Naive thymus-derived CD4-positive, alpha-beta T cell (primary cell): ENCODE measurements around the gene SFMBT2. TPM values are rescaled to one million over a fixed set of nuclear protein-coding genes. Genes with fewer than 3 reads are reported as not detected.

ENCODE experiments used
- ATAC-seq: fragments of 150-1000 bp; cut with Tn5 transposase; 2 replicates; pipeline ENCODE4 v1.10.0; 2021; ENCODE audit warnings: mild to moderate bottlenecking, moderate library complexity
- CTCF ChIA-PET: fragments of 350-600 bp; sonication (Branson Sonifier 250); formaldehyde crosslinking; loops from one replicate; lab custom pipeline; 2021; ENCODE audit warnings: antibody characterized with exemption; lab: Charles Lee
- POLR2A ChIA-PET: fragments of 350-600 bp; sonication (Branson Sonifier 250); formaldehyde crosslinking; loops from one replicate; lab custom pipeline; 2021; ENCODE audit warnings: antibody characterized with exemption, inconsistent platforms; lab: Charles Lee
- DNase-seq, 9 donors: peaks; one replicate each; pipeline versions ENCODE4 v3.0.0 to v3.0.0-alpha.2; 2020 to 2022; ENCODE audit warnings: mixed read lengths in 1 of 9
- H3K27ac ChIP-seq: one replicate; pipeline ENCODE4 v1.7.0; 2013; ENCODE audit warnings: mild to moderate bottlenecking, low read depth, low read length, moderate library complexity
- H3K27me3 ChIP-seq, 2 donors: one replicate each; pipeline ENCODE4 v1.7.0; 2013; ENCODE audit warnings: low read length in 2 of 2, mild to moderate bottlenecking in 2 of 2, moderate library complexity in 2 of 2; ENCODE audit not compliant: control insufficient read depth in 2 of 2, insufficient read depth in 2 of 2
- H3K36me3 ChIP-seq, 3 experiments: 1 replicate in 2 of 3; 2 replicates in 1 of 3; pipeline ENCODE4 v1.7.0; 2013; ENCODE audit warnings: low read length in 3 of 3, mild to moderate bottlenecking in 3 of 3, moderate library complexity in 1 of 3; ENCODE audit not compliant: insufficient read depth in 3 of 3, control insufficient read depth in 2 of 3
- H3K4me1 ChIP-seq, 2 donors: one replicate each; pipeline ENCODE4 v1.7.0; 2013; ENCODE audit warnings: low read length in 2 of 2, mild to moderate bottlenecking in 2 of 2, moderate library complexity in 1 of 2; ENCODE audit not compliant: control insufficient read depth in 2 of 2, insufficient read depth in 2 of 2
- H3K4me3 ChIP-seq: 2 replicates; pipeline ENCODE4 v1.7.0; 2013; ENCODE audit warnings: mild to moderate bottlenecking, low read length
- H3K9me3 ChIP-seq, 3 experiments: 1 replicate in 2 of 3; 2 replicates in 1 of 3; pipeline ENCODE4 v1.7.0; 2013; ENCODE audit warnings: low read length in 3 of 3; ENCODE audit not compliant: control insufficient read depth in 2 of 3
- H3K27ac Mint-ChIP-seq, 9 donors: one replicate each; pipeline ENCODE4 v1.8.0; 2020 to 2022; ENCODE audit warnings: mixed read lengths in 9 of 9, mild to moderate bottlenecking in 8 of 9, moderate library complexity in 5 of 9, inconsistent platforms in 2 of 9
- H3K27me3 Mint-ChIP-seq, 5 donors: one replicate each; pipeline ENCODE4 v1.8.0; 2021 to 2022; ENCODE audit warnings: mixed read lengths in 5 of 5, mild to moderate bottlenecking in 1 of 5
- H3K36me3 Mint-ChIP-seq, 5 donors: one replicate each; pipeline ENCODE4 v1.8.0; 2020 to 2022; ENCODE audit warnings: mixed read lengths in 5 of 5, mild to moderate bottlenecking in 3 of 5, inconsistent platforms in 1 of 5
- H3K4me1 Mint-ChIP-seq, 7 donors: one replicate each; pipeline ENCODE4 v1.8.0; 2020 to 2022; ENCODE audit warnings: mixed read lengths in 7 of 7, mild to moderate bottlenecking in 3 of 7, inconsistent platforms in 1 of 7
- H3K4me3 Mint-ChIP-seq, 10 donors: one replicate each; pipeline ENCODE4 v1.8.0; 2020 to 2022; ENCODE audit warnings: mild to moderate bottlenecking in 10 of 10, mixed read lengths in 10 of 10, moderate library complexity in 6 of 10, inconsistent platforms in 2 of 10
- H3K9me3 Mint-ChIP-seq, 11 donors: one replicate each; pipeline ENCODE4 v1.8.0; 2020 to 2022; ENCODE audit warnings: mixed read lengths in 11 of 11, mild to moderate bottlenecking in 4 of 11, inconsistent platforms in 1 of 11, moderate library complexity in 1 of 11
- intact Hi-C, 2 donors: fragments of 100-400 bp; cut with micrococcal nuclease; formaldehyde crosslinking; loops; one replicate each; pipeline ENCODE4 v1.15.1; 2023
- polyA plus RNA-seq, 2 donors: library from polyadenylated mRNA; unstranded; fragments of 300-500 nt; fragmentation: Illumina TruSeq; gene quantifications; one replicate each; pipeline ENCODE4 v1.2.3, GENCODE V29; 2021
- total RNA-seq, 6 experiments: library from RNA in 5 of 6; stranded (reverse) in 5 of 6; gene quantifications; 1 replicate in 5 of 6; 2 replicates in 1 of 6; pipeline ENCODE4 v1.2.3 and lab custom pipeline; 2021 to 2026

Gene SFMBT2
- total and polyA plus RNA-seq, 7 experiments from 2014 or later = 7.4 to 50.9 (median 39.2) TPM

DNA sequence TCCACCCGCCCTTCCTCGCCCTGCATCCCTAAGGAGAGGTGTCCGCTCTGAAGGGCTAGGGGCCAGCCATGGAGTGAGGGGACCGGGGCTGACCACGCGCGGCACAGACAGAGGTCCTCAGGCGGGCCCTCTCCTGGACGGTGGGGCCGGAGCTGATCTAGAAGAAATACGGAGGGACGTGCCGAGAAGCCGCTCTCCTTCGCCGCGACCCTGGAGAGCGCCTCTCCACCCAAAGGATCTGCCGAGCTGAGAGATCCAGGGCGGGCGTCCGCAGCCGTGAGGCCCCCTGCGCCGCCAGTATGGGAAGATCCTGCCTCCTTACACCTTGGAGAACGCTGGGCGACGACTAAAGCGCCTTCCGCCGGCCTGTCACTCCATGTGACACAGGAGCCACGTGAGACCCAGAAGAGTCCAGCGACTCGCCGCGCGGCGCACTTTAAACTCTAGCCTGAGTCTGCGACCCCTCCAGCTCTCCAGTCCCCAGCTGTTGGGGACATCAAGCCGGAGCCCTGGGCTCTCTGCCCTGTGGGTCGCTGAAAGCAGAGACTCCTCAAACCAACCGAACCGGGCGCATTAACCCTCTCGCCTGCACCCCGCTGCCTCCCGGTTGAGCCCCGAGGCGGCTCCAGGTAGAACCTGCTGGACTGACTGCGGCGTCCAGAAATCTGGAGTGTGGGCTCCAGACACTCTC, 1.5 kb upstream of the SFMBT2 start:
- H3K27ac Mint-ChIP-seq = peak overlapping the region in 4 of 9 donors; percentile 5 to 28 (median 24)
- POLR2A ChIA-PET = interaction anchor here (1.2 to 4.7 kb wide), 7 partner anchors 23 to 218 kb away, joined by 3 to 21 read pairs (median 4); no protein-coding TSS in a partner anchor

DNA sequence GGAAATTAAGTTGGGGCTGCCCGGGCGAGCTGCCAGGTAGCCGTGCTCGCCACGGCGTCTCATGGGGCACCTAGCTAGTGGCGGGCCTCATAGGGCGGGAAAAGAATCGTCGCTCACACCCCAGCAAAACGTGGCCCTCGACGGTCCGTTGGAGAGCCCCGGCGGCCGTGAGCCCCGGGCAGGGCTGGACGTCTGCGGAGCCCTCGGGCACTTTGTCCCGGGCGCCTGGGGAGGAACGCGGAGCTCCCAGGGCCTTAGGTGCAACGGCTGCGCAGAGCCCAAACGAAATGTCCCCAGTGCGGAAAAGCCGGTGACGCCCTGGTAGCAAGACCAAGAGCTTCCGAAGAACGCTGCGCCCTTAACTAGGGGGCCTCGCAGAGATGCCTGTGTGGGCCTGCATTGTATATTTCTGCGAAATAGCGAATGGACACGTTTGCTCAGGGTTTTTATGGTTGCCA, 866 bp upstream of the SFMBT2 start:
- POLR2A ChIA-PET = interaction anchor here (0.6 to 4.7 kb wide), 13 partner anchors 22 to 1625 kb away, joined by 3 to 21 read pairs (median 4); partner anchors contain the start of genes ATP5F1C and KIN
- intact Hi-C loops = loop anchor here (1.0 to 10.0 kb wide), 10 partner anchors 73 to 999 kb away; partner anchors contain the start of genes ATP5F1C (in 1 of the 2), GATA3 (in 1 of the 2) and PRKCQ (in 1 of the 2)
- Mint-ChIP-seq H3K4me3 (peak overlapping the region; percentile 88 to 100 (median 99)), H3K27ac (peak overlapping the region in 8 of 9 donors; percentile 28 to 99 (median 94)), H3K27me3 (peaks cover 0 to 34% (median 0%) of the 10 kb centered on the region in 5 donors), H3K9me3 (peaks cover 0 to 4% (median 0%) of the 10 kb centered on the region in 11 donors), H3K36me3 (peaks cover 0 to 9% (median 0%) of the 10 kb centered on the region in 5 donors), H3K4me1 (peaks cover 11 to 45% (median 34%) of the 10 kb centered on the region in 7 donors)
- Histone ChIP-seq H3K4me3 (peak overlapping the region; percentile 92), H3K27ac (no peak overlapping the region), H3K27me3 (no peaks in the 10 kb centered on the region), H3K4me1 (peaks cover 15 to 26% of the 10 kb centered on the region in 2 donors), H3K36me3 (peaks cover 0 to 13% (median 0%) of the 10 kb centered on the region in 3 experiments), H3K9me3 (no peaks in the 10 kb centered on the region)
- ATAC-seq = no peak
- DNase-seq = peak in 8 of 9 donors; percentile 18 to 47 (median 34)
- CTCF ChIA-PET = interaction anchor here (0.5 to 5.6 kb wide), 8 partner anchors 12 to 1364 kb away, joined by 3 to 39 read pairs (median 5); no protein-coding TSS in a partner anchor

More for the DNA sequence above, 1.5 kb upstream of the SFMBT2 start:
- Mint-ChIP-seq H3K36me3 (peaks cover 0 to 9% (median 0%) of the 10 kb centered on the region in 5 donors), H3K9me3 (peaks cover 0 to 4% (median 0%) of the 10 kb centered on the region in 11 donors), H3K27me3 (peaks cover 0 to 34% (median 0%) of the 10 kb centered on the region in 5 donors), H3K4me3 (peak overlapping the region; percentile 65 to 100 (median 98)), H3K4me1 (peaks cover 11 to 43% (median 35%) of the 10 kb centered on the region in 7 donors)
- Histone ChIP-seq H3K27me3 (no peaks in the 10 kb centered on the region), H3K27ac (no peak overlapping the region), H3K4me3 (peak overlapping the region; percentile 92), H3K36me3 (peaks cover 0 to 13% (median 0%) of the 10 kb centered on the region in 3 experiments), H3K4me1 (peaks cover 14 to 22% of the 10 kb centered on the region in 2 donors), H3K9me3 (no peaks in the 10 kb centered on the region)
- intact Hi-C loops = loop anchor here (5.0 to 10.0 kb wide), 5 partner anchors 100 to 1000 kb away; partner anchors contain the start of genes GATA3 (in 1 of the 2) and PRKCQ (in 1 of the 2)
- DNase-seq (peak in 6 of 9 donors; percentile 9 to 49 (median 16)), ATAC-seq (no peak)
- CTCF ChIA-PET = interaction anchor here (0.6 to 5.6 kb wide), 7 partner anchors 12 to 493 kb away, joined by 3 to 39 read pairs (median 6); no protein-coding TSS in a partner anchor

DNA sequence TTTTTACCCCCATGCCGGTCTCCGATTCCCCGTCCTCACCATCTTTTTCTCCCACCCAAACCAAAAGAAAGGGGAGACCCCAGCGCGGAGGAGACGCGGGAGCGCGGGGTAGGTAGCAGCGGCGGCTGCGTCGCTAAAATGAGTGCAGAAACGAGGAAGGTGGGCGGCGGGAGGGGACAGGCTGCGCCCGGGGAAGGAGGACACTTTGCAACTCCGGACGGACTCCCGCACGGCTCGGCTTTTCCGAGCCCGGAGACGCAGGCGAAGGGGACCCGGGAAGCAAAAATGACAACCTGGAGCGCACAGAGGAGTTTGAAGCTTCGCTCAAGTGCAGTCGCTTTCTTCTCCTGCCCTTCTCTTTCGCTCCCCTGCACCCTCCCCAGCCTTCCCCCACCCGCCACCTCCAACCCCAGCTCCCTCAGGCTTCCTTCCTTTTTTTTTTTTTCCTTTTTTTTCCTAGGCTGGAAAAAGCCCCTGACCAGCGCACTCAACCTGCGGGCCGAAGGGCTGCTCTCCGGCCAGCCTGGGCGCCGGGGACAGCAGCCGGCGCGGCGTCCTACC, 453 bp downstream of the SFMBT2 start:
- peaks cover 18 to 30% of the 10 kb centered on the region in 2 donors for H3K4me1 ChIP-seq
- POLR2A ChIA-PET = interaction anchor here (0.6 to 4.7 kb wide), 9 partner anchors 21 to 241 kb away, joined by 3 to 21 read pairs (median 4); no protein-coding TSS in a partner anchor

DNA sequence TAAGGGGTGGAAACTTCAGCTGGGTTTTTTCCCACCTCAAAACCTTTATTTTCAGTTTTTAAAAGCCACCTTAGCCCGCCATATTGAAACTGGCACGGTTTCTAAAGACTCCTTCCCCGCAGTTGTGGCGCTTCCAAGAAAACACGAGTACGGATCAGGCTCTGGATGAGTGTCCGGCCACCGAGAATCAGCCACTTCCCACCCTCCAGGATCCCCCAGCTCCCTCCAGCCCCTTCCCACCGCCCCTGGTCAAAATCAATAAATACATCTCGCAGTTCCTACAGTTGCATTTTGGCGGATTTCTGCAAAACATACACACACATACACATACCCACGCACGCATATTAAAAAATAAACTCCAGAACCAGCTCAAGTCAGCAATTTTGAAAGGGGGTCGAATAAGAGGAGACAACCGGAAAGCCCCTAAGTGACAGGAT, 1.1 kb downstream of the SFMBT2 start:
- Mint-ChIP-seq H3K36me3 (peaks cover 0 to 19% (median 2%) of the 10 kb centered on the region in 5 donors), H3K27me3 (peaks cover 0 to 29% (median 0%) of the 10 kb centered on the region in 5 donors), H3K9me3 (peaks cover 0 to 4% (median 0%) of the 10 kb centered on the region in 11 donors), H3K27ac (peak overlapping the region; percentile 88 to 99 (median 95)), H3K4me3 (peak overlapping the region; percentile 93 to 100 (median 99)), H3K4me1 (peaks cover 28 to 61% (median 50%) of the 10 kb centered on the region in 7 donors)
- no peaks in the 10 kb centered on the region for H3K9me3 ChIP-seq
- intact Hi-C loops = loop anchor here (1.0 to 10.0 kb wide), 16 partner anchors 20 to 997 kb away; partner anchors contain the start of genes GATA3 (in 2 of the 2), ATP5F1C (in 1 of the 2) and PRKCQ (in 1 of the 2)
- DNase-seq (peak in 4 of 9 donors; percentile 18 to 52 (median 22)), ATAC-seq (peak; percentile 27)
- peak overlapping the region; percentile 92 for H3K4me3 ChIP-seq
- ChIA-PET POLR2A (interaction anchor here (0.5 to 4.7 kb wide), 10 partner anchors 24 to 506 kb away, joined by 3 to 21 read pairs (median 4); no protein-coding TSS in a partner anchor), CTCF (interaction anchor here (0.7 to 5.6 kb wide), 3 partner anchors 26 to 490 kb away, joined by 4 to 39 read pairs (median 6); no protein-coding TSS in a partner anchor)
- H3K27me3 ChIP-seq = no peaks in the 10 kb centered on the region
- H3K27ac ChIP-seq = peak overlapping the region; percentile 76
- H3K36me3 ChIP-seq = peaks cover 0 to 13% (median 0%) of the 10 kb centered on the region in 3 experiments
- H3K4me1 ChIP-seq = peaks cover 18 to 31% of the 10 kb centered on the region in 2 donors

More for the DNA sequence above, 453 bp downstream of the SFMBT2 start:
- no peaks in the 10 kb centered on the region for H3K9me3 ChIP-seq
- ATAC-seq = no peak
- CTCF ChIA-PET = interaction anchor here (0.6 to 5.6 kb wide), 9 partner anchors 11 to 591 kb away, joined by 3 to 39 read pairs (median 4); no protein-coding TSS in a partner anchor
- H3K27ac Mint-ChIP-seq = peak overlapping the region; percentile 88 to 99 (median 95)
- H3K36me3 Mint-ChIP-seq = peaks cover 0 to 13% (median 0%) of the 10 kb centered on the region in 5 donors
- peak overlapping the region; percentile 76 for H3K27ac ChIP-seq
- H3K27me3 Mint-ChIP-seq = peaks cover 0 to 34% (median 0%) of the 10 kb centered on the region in 5 donors
- H3K36me3 ChIP-seq = peaks cover 0 to 13% (median 0%) of the 10 kb centered on the region in 3 experiments
- H3K4me1 Mint-ChIP-seq = peaks cover 21 to 54% (median 44%) of the 10 kb centered on the region in 7 donors
- H3K4me3 ChIP-seq = peak overlapping the region; percentile 92
- intact Hi-C loops = loop anchor here (2.0 to 10.0 kb wide), 7 partner anchors 102 to 998 kb away; partner anchors contain the start of genes ATP5F1C (in 1 of the 2), GATA3 (in 1 of the 2) and PRKCQ (in 1 of the 2)
- H3K9me3 Mint-ChIP-seq = peaks cover 0 to 4% (median 0%) of the 10 kb centered on the region in 11 donors
- no peaks in the 10 kb centered on the region for H3K27me3 ChIP-seq
- H3K4me3 Mint-ChIP-seq = peak overlapping the region; percentile 93 to 100 (median 99)
- DNase-seq = peak in 7 of 9 donors; percentile 20 to 61 (median 32)

DNA sequence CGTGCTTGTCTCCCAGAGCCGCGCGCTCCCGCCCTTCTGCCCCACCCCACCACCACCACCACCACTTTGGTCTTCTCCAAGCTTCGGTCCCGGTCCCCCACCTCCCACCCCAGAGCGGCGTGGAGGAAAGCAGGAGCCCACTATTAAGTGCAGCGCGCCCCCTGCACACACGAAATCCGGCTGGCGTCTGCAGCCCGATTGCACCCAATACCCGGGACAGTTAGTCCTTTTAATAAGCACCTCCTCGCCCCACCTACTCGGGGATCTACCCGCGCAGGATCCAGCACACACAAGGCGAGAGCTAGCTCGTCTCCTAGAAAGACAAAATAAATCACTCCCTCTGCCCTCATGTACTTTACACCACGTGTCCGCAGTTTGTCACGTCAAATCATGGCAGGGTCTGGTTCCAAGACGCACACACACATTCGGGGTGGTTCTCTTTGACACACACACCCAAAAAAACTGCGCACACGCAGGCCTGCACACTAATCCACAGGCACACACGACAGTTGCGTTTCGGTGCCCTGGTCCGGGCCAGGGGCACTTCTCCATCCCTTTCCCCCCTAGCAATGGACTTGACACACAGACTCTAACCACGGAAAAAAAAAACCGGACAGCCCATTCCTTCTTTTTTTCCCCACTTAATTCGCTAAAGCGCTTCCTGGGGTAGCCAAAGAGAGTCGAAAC, 1.6 kb downstream of the SFMBT2 start:
- no peaks in the 10 kb centered on the region for H3K27me3 ChIP-seq
- peak overlapping the region; percentile 92 for H3K4me3 ChIP-seq
- no peaks in the 10 kb centered on the region for H3K9me3 ChIP-seq
- ATAC-seq = peak; percentile 64
- peak; percentile 18 to 84 (median 61) for DNase-seq
- POLR2A ChIA-PET = interaction anchor here (0.5 to 4.7 kb wide), 11 partner anchors 24 to 505 kb away, joined by 3 to 21 read pairs (median 4); no protein-coding TSS in a partner anchor
- Mint-ChIP-seq H3K9me3 (peaks cover 0 to 4% (median 0%) of the 10 kb centered on the region in 11 donors), H3K27me3 (peaks cover 0 to 24% (median 0%) of the 10 kb centered on the region in 5 donors), H3K36me3 (peaks cover 0 to 24% (median 8%) of the 10 kb centered on the region in 5 donors), H3K4me3 (peak overlapping the region; percentile 93 to 100 (median 99)), H3K4me1 (peaks cover 33 to 66% (median 54%) of the 10 kb centered on the region in 7 donors), H3K27ac (peak overlapping the region; percentile 88 to 99 (median 95))
- peak overlapping the region; percentile 76 for H3K27ac ChIP-seq
- intact Hi-C loops = loop anchor here (1.0 to 10.0 kb wide), 9 partner anchors 20 to 646 kb away; partner anchors contain the start of gene GATA3 (in 1 of the 2)
- CTCF ChIA-PET = interaction anchor here (0.7 to 5.6 kb wide), 6 partner anchors 26 to 490 kb away, joined by 3 to 39 read pairs (median 4); no protein-coding TSS in a partner anchor
- peaks cover 18 to 31% of the 10 kb centered on the region in 2 donors for H3K4me1 ChIP-seq
- peaks cover 0 to 13% (median 0%) of the 10 kb centered on the region in 3 experiments for H3K36me3 ChIP-seq
